ENCODE measurements around the gene ADCK1.

DNA sequence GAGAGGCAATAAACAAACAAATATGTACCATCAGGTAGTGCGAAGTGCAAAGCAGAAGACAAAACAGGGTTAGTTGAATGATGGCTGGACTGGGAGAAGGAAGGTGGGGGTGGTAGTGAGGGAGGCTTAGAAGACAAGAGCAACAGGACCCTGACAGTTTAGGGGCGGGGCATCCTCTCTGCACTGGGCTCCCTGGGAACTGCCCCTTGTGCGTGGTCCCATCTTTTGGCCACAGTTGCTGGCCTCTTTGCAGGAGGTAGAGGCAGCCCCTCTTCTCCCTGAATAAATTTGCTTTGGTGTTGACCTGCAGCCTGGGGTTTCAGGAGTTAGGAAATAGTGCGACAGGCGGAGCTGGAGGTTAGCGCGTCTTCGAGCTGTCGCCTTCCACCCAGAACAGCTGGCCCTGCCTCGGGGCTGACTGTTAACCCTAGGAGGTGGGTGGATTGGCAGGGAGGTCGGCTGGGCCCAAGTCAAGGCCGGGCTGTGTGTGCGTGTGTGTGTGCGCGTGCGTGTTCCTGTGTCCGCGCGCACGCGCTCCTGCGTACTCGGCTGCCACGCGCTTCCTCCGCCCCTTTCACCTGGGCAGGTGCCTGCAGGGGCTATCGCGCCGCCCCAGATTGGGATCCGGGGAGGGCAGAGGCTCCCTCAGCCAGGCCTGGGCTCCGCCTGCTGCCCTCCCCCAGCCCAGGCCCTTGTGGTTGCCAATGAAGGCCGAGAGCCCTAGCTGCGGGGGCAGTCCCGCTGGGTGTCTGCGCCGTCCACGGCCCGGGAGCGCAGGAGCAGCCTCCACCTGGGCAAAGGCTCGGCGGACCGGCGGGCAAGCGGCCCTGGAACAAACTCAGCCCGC is 180.8 kb downstream of the ADCK1 start:
- no peak for TF ChIP-seq POLR2A (IDR thresholded peaks at IDR 0.05)
- TF ChIP-seq, protein P1, sequence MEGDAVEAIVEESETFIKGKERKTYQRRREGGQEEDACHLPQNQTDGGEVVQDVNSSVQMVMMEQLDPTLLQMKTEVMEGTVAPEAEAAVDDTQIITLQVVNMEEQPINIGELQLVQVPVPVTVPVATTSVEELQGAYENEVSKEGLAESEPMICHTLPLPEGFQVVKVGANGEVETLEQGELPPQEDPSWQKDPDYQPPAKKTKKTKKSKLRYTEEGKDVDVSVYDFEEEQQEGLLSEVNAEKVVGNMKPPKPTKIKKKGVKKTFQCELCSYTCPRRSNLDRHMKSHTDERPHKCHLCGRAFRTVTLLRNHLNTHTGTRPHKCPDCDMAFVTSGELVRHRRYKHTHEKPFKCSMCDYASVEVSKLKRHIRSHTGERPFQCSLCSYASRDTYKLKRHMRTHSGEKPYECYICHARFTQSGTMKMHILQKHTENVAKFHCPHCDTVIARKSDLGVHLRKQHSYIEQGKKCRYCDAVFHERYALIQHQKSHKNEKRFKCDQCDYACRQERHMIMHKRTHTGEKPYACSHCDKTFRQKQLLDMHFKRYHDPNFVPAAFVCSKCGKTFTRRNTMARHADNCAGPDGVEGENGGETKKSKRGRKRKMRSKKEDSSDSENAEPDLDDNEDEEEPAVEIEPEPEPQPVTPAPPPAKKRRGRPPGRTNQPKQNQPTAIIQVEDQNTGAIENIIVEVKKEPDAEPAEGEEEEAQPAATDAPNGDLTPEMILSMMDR (IDR thresholded peaks at IDR 0.05), result no peak

Data from vagina (tissue), 2 donors.